ENCODE data around the gene SPEG.
A peak's percentile ranks its signal among the peaks of the same experiment; 100 is the strongest.

The SPEG gene

GRCh38 chr2:219482674-219483405 is 48.2 kb downstream of the SPEG start:
- peaks cover 4% of the 10 kb centered on the region for H3K36me3 ChIP-seq (ENCODE audit: control insufficient read depth, insufficient read depth, low read length)

GRCh38 chr2:219483451-219484342 is 49.1 kb downstream of the SPEG start:
- Histone ChIP-seq H3K4me3 (ENCODE audit: extremely low read depth, insufficient read depth, low read length, poor library complexity, severe bottlenecking) (peak overlapping the region; percentile 11), H3K9me3 (ENCODE audit: control insufficient read depth, low read length) (no peaks in the 10 kb centered on the region)

More at GRCh38 chr2:219482674-219483405, 48.2 kb downstream of the SPEG start:
- H3K4me1 ChIP-seq (ENCODE audit: control insufficient read depth, insufficient read depth, low read length, poor library complexity, severe bottlenecking) = peaks cover 14% of the 10 kb centered on the region
- H3K4me3 ChIP-seq (ENCODE audit: extremely low read depth, insufficient read depth, low read length, poor library complexity, severe bottlenecking) = no peak overlapping the region
- H3K27ac ChIP-seq (ENCODE audit: low read depth, low read length, severe bottlenecking) = no peak overlapping the region
- no peaks in the 10 kb centered on the region for H3K9me3 ChIP-seq (ENCODE audit: control insufficient read depth, low read length)
- 83% methylated on average over 13 to 15 of the region's 17 CpGs for WGBS, 2 experiments (ENCODE audit: insufficient coverage in 2 of 2)

DNA sequence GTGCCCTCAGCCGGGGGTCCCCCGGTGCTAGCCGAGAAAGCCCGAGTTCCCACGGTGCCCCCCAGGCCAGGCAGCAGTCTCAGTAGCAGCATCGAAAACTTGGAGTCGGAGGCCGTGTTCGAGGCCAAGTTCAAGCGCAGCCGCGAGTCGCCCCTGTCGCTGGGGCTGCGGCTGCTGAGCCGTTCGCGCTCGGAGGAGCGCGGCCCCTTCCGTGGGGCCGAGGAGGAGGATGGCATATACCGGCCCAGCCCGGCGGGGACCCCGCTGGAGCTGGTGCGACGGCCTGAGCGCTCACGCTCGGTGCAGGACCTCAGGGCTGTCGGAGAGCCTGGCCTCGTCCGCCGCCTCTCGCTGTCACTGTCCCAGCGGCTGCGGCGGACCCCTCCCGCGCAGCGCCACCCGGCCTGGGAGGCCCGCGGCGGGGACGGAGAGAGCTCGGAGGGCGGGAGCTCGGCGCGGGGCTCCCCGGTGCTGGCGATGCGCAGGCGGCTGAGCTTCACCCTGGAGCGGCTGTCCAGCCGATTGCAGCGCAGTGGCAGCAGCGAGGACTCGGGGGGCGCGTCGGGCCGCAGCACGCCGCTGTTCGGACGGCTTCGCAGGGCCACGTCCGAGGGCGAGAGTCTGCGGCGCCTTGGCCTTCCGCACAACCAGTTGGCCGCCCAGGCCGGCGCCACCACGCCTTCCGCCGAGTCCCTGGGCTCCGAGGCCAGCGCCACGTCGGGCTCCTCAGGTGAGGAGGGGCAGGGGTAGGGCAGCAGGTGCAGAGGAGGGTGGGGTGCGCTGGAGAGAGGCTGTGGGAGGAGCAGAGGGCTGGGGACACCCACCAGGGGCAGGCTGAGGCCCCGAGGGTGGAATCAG is 49.9 kb downstream of the SPEG start:
- Histone ChIP-seq H3K9me3 (ENCODE audit: control insufficient read depth, low read length) (no peaks in the 10 kb centered on the region), H3K27ac (ENCODE audit: low read depth, low read length, severe bottlenecking) (no peak overlapping the region), H3K4me1 (ENCODE audit: control insufficient read depth, insufficient read depth, low read length, poor library complexity, severe bottlenecking) (peaks cover 14% of the 10 kb centered on the region), H3K4me3 (ENCODE audit: extremely low read depth, insufficient read depth, low read length, poor library complexity, severe bottlenecking) (peak overlapping the region; percentile 11), H3K36me3 (ENCODE audit: control insufficient read depth, insufficient read depth, low read length) (peaks cover 4% of the 10 kb centered on the region)
- 4% methylated on average over 79 to 85 of the region's 89 CpGs for WGBS, 2 experiments (ENCODE audit: insufficient coverage in 2 of 2)

More at GRCh38 chr2:219483451-219484342, 49.1 kb downstream of the SPEG start:
- 53 to 60% methylated on average over 48 to 55 of the region's 58 CpGs for WGBS, 2 experiments (ENCODE audit: insufficient coverage in 2 of 2)
- Histone ChIP-seq H3K36me3 (ENCODE audit: control insufficient read depth, insufficient read depth, low read length) (peaks cover 4% of the 10 kb centered on the region), H3K27ac (ENCODE audit: low read depth, low read length, severe bottlenecking) (no peak overlapping the region), H3K4me1 (ENCODE audit: control insufficient read depth, insufficient read depth, low read length, poor library complexity, severe bottlenecking) (peaks cover 14% of the 10 kb centered on the region)

GRCh38 chr2:219485201-219485580 is 50.5 kb downstream of the SPEG start:
- H3K36me3 ChIP-seq (ENCODE audit: control insufficient read depth, insufficient read depth, low read length) = peaks cover 4% of the 10 kb centered on the region
- WGBS, 2 experiments (ENCODE audit: insufficient coverage in 2 of 2) = 68 to 72% methylated on average over 9 of the region's 12 CpGs
- peaks cover 14% of the 10 kb centered on the region for H3K4me1 ChIP-seq (ENCODE audit: control insufficient read depth, insufficient read depth, low read length, poor library complexity, severe bottlenecking)
- no peak overlapping the region for H3K27ac ChIP-seq (ENCODE audit: low read depth, low read length, severe bottlenecking)
- H3K4me3 ChIP-seq (ENCODE audit: extremely low read depth, insufficient read depth, low read length, poor library complexity, severe bottlenecking) = no peak overlapping the region
- H3K9me3 ChIP-seq (ENCODE audit: control insufficient read depth, low read length) = no peaks in the 10 kb centered on the region

GRCh38 chr2:219486380-219486959 is 51.8 kb downstream of the SPEG start:
- Histone ChIP-seq H3K36me3 (ENCODE audit: control insufficient read depth, insufficient read depth, low read length) (peaks cover 4% of the 10 kb centered on the region), H3K4me3 (ENCODE audit: extremely low read depth, insufficient read depth, low read length, poor library complexity, severe bottlenecking) (no peak overlapping the region), H3K27ac (ENCODE audit: low read depth, low read length, severe bottlenecking) (no peak overlapping the region), H3K4me1 (ENCODE audit: control insufficient read depth, insufficient read depth, low read length, poor library complexity, severe bottlenecking) (peaks cover 14% of the 10 kb centered on the region), H3K9me3 (ENCODE audit: control insufficient read depth, low read length) (no peaks in the 10 kb centered on the region)
- WGBS, 2 experiments (ENCODE audit: insufficient coverage in 2 of 2) = 26 to 41% methylated on average over 4 of the region's 8 CpGs

DNA sequence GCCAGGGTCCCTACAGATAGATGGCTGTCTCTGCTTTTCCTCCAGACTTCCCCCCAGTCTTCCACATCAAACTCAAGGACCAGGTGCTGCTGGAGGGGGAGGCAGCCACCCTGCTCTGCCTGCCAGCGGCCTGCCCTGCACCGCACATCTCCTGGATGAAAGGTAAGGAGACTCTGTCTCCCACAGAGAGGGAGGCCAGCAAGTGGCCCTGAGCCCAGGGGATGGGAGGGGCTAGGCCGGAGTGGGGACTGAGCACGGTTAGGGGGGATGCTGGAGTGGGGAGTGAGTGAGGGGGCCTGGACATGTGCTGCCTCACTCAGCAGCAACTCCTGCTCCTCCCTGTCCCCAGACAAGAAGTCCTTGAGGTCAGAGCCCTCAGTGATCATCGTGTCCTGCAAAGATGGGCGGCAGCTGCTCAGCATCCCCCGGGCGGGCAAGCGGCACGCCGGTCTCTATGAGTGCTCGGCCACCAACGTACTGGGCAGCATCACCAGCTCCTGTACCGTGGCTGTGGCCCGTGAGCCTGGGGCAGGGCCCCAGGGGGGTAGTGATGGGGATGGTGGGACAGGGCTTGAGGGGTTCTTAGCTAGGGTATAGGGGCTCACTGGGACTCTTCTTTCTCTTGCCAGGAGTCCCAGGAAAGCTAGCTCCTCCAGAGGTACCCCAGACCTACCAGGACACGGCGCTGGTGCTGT is 53.7 kb downstream of the SPEG start:
- Histone ChIP-seq H3K4me3 (ENCODE audit: extremely low read depth, insufficient read depth, low read length, poor library complexity, severe bottlenecking) (no peak overlapping the region), H3K9me3 (ENCODE audit: control insufficient read depth, low read length) (no peaks in the 10 kb centered on the region), H3K27ac (ENCODE audit: low read depth, low read length, severe bottlenecking) (no peak overlapping the region), H3K36me3 (ENCODE audit: control insufficient read depth, insufficient read depth, low read length) (no peaks in the 10 kb centered on the region), H3K4me1 (ENCODE audit: control insufficient read depth, insufficient read depth, low read length, poor library complexity, severe bottlenecking) (peaks cover 14% of the 10 kb centered on the region)
- WGBS, 2 experiments (ENCODE audit: insufficient coverage in 2 of 2) = 82 to 95% methylated on average over 2 to 13 of the region's 17 CpGs

DNA sequence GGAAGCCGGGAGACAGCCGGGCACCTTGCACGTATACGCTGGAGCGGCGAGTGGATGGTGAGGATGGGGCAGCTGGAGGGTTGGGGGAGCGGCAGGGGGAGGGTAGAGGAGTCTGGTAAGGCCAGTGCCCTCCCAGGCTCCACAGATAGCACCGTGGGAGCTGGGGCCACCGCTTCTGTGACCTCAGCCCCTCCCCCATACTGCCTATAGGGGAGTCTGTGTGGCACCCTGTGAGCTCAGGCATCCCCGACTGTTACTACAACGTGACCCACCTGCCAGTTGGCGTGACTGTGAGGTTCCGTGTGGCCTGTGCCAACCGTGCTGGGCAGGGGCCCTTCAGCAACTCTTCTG is 54.2 kb downstream of the SPEG start:
- no peaks in the 10 kb centered on the region for H3K9me3 ChIP-seq (ENCODE audit: control insufficient read depth, low read length)
- H3K4me1 ChIP-seq (ENCODE audit: control insufficient read depth, insufficient read depth, low read length, poor library complexity, severe bottlenecking) = peaks cover 14% of the 10 kb centered on the region
- no peak overlapping the region for H3K27ac ChIP-seq (ENCODE audit: low read depth, low read length, severe bottlenecking)
- no peaks in the 10 kb centered on the region for H3K36me3 ChIP-seq (ENCODE audit: control insufficient read depth, insufficient read depth, low read length)
- H3K4me3 ChIP-seq (ENCODE audit: extremely low read depth, insufficient read depth, low read length, poor library complexity, severe bottlenecking) = no peak overlapping the region
- WGBS, 2 experiments (ENCODE audit: insufficient coverage in 2 of 2) = 94 to 95% methylated on average over 6 to 7 of the region's 14 CpGs

DNA sequence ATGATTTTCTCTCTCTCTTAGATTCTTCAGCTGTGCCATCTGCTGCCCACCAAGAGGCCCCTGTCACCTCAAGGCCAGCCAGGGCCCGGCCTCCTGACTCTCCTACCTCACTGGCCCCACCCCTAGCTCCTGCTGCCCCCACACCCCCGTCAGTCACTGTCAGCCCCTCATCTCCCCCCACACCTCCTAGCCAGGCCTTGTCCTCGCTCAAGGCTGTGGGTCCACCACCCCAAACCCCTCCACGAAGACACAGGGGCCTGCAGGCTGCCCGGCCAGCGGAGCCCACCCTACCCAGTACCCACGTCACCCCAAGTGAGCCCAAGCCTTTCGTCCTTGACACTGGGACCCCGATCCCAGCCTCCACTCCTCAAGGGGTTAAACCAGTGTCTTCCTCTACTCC is 54.7 kb downstream of the SPEG start:
- Histone ChIP-seq H3K9me3 (ENCODE audit: control insufficient read depth, low read length) (no peaks in the 10 kb centered on the region), H3K4me1 (ENCODE audit: control insufficient read depth, insufficient read depth, low read length, poor library complexity, severe bottlenecking) (peaks cover 9% of the 10 kb centered on the region), H3K27ac (ENCODE audit: low read depth, low read length, severe bottlenecking) (no peak overlapping the region), H3K4me3 (ENCODE audit: extremely low read depth, insufficient read depth, low read length, poor library complexity, severe bottlenecking) (no peak overlapping the region), H3K36me3 (ENCODE audit: control insufficient read depth, insufficient read depth, low read length) (no peaks in the 10 kb centered on the region)
- WGBS, 2 experiments (ENCODE audit: insufficient coverage in 2 of 2) = 86 to 93% methylated on average over 7 of the region's 9 CpGs

DNA sequence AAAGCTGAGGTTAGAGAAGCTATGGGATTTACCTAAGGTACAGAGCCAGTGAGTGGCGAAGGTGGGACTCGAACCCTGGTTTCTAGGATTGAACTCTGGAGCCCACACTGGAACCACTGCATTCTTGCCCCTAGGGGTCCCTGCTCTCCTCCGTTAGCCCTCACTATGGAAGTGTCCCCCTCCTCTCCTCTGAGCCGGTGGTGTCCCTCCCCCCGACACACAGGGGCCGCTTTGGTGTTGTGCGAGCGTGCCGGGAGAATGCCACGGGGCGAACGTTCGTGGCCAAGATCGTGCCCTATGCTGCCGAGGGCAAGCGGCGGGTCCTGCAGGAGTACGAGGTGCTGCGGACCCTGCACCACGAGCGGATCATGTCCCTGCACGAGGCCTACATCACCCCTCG is 55.5 kb downstream of the SPEG start:
- Histone ChIP-seq H3K9me3 (ENCODE audit: control insufficient read depth, low read length) (no peaks in the 10 kb centered on the region), H3K36me3 (ENCODE audit: control insufficient read depth, insufficient read depth, low read length) (no peaks in the 10 kb centered on the region), H3K4me3 (ENCODE audit: extremely low read depth, insufficient read depth, low read length, poor library complexity, severe bottlenecking) (no peak overlapping the region), H3K27ac (ENCODE audit: low read depth, low read length, severe bottlenecking) (no peak overlapping the region), H3K4me1 (ENCODE audit: control insufficient read depth, insufficient read depth, low read length, poor library complexity, severe bottlenecking) (peaks cover 4% of the 10 kb centered on the region)
- WGBS, 2 experiments (ENCODE audit: insufficient coverage in 2 of 2) = 92 to 94% methylated on average over 22 to 23 of the region's 23 CpGs

Measured in mesodermal cell (in vitro differentiated cells).